Ishikawa (cell line): ENCODE data around the gene EGFLAM.
A peak's percentile ranks its signal among the peaks of the same experiment; 100 is the strongest.

Experiments
- CEBPB ChIP-seq: IDR thresholded peaks from 2 replicates; pipeline ENCODE4 v1.6.1; 2012
- CREB1 ChIP-seq: IDR thresholded peaks from 2 replicates; pipeline ENCODE4 v1.6.1; 2012; ENCODE audit warnings: low read depth
- EGR1 ChIP-seq: IDR thresholded peaks from 2 replicates; pipeline ENCODE4 v1.6.1; 2012
- EP300 ChIP-seq: IDR thresholded peaks from 2 replicates; pipeline ENCODE4 v1.6.1; 2012; ENCODE audit warnings: borderline replicate concordance
- FOXM1 ChIP-seq: IDR thresholded peaks from 2 replicates; pipeline ENCODE4 v1.6.1; 2012; ENCODE audit warnings: low read depth, borderline replicate concordance
- NFIC ChIP-seq: IDR thresholded peaks from 2 replicates; pipeline ENCODE4 v1.6.1; 2012
- RAD21 ChIP-seq: IDR thresholded peaks from 2 replicates; pipeline ENCODE4 v1.6.1; 2012; ENCODE audit warnings: low read depth
- TAF1 ChIP-seq: IDR thresholded peaks from 2 replicates; pipeline ENCODE4 v1.6.1; 2012; ENCODE audit warnings: low read depth, mild to moderate bottlenecking
- TCF12 ChIP-seq: IDR thresholded peaks from 2 replicates; pipeline ENCODE4 v1.6.1; 2012; ENCODE audit warnings: low read depth
- TEAD4 ChIP-seq: IDR thresholded peaks from 2 replicates; pipeline ENCODE4 v1.6.1; 2012
- USF1 ChIP-seq: IDR thresholded peaks from 2 replicates; pipeline ENCODE4 v1.6.1; 2012
- YY1 ChIP-seq: IDR thresholded peaks from 2 replicates; pipeline ENCODE4 v1.6.1; 2012; ENCODE audit warnings: low read depth
- ZBTB7A ChIP-seq: IDR thresholded peaks from 2 replicates; pipeline ENCODE4 v1.6.1; 2012; ENCODE audit warnings: low read depth
- TF ChIP-seq, protein P1 (sequence below): IDR thresholded peaks from 2 replicates; pipeline ENCODE4 v1.6.1; 2012; ENCODE audit warnings: low read depth, mild to moderate bottlenecking
- TF ChIP-seq, protein P2 (sequence below): IDR thresholded peaks from 2 replicates; pipeline ENCODE4 v1.6.1; 2012

EGFLAM gene

GRCh38 chr5:38259062-38259808 is 876 bp downstream of the EGFLAM start:
- TF ChIP-seq TCF12 = no peak
- no peak for TF ChIP-seq TAF1
- TF ChIP-seq YY1 = no peak
- TF ChIP-seq ZBTB7A = no peak
- no peak for TF ChIP-seq EGR1
- no peak for TF ChIP-seq FOXM1

GRCh38 chr5:38259809-38260160 is 1.4 kb downstream of the EGFLAM start:
- TF ChIP-seq EP300 (no peak), USF1 (no peak)

DNA sequence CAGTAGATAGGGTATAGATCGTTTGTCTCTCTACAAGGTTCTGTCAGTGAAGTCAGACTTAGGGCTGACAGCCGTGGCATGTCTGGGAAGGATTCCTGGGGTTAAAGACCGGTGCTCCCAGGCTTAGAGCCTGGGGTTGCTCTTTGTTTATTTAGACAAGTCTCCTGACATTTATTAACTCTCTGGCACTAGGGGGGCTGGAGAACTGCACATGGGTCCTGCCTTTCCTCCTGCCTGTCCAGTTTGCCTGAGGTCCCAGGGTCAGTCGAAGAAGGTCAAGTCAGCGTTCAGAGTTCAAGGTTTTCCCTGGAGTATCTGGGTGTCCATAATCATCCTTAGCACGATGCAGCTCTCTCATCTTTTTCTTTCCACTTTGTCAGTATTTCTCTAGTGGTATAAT is 5.6 kb downstream of the EGFLAM start:
- TF ChIP-seq USF1 = no peak
- no peak for TF ChIP-seq ZBTB7A
- no peak for TF ChIP-seq TAF1
- TF ChIP-seq TCF12 = no peak
- no peak for TF ChIP-seq CEBPB
- TF ChIP-seq, protein P1, sequence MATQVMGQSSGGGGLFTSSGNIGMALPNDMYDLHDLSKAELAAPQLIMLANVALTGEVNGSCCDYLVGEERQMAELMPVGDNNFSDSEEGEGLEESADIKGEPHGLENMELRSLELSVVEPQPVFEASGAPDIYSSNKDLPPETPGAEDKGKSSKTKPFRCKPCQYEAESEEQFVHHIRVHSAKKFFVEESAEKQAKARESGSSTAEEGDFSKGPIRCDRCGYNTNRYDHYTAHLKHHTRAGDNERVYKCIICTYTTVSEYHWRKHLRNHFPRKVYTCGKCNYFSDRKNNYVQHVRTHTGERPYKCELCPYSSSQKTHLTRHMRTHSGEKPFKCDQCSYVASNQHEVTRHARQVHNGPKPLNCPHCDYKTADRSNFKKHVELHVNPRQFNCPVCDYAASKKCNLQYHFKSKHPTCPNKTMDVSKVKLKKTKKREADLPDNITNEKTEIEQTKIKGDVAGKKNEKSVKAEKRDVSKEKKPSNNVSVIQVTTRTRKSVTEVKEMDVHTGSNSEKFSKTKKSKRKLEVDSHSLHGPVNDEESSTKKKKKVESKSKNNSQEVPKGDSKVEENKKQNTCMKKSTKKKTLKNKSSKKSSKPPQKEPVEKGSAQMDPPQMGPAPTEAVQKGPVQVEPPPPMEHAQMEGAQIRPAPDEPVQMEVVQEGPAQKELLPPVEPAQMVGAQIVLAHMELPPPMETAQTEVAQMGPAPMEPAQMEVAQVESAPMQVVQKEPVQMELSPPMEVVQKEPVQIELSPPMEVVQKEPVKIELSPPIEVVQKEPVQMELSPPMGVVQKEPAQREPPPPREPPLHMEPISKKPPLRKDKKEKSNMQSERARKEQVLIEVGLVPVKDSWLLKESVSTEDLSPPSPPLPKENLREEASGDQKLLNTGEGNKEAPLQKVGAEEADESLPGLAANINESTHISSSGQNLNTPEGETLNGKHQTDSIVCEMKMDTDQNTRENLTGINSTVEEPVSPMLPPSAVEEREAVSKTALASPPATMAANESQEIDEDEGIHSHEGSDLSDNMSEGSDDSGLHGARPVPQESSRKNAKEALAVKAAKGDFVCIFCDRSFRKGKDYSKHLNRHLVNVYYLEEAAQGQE = no peak
- no peak for TF ChIP-seq TEAD4
- no peak for TF ChIP-seq EGR1
- TF ChIP-seq, protein P2, sequence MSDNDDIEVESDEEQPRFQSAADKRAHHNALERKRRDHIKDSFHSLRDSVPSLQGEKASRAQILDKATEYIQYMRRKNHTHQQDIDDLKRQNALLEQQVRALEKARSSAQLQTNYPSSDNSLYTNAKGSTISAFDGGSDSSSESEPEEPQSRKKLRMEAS = no peak
- no peak for TF ChIP-seq NFIC
- TF ChIP-seq YY1 = no peak
- no peak for TF ChIP-seq CREB1

DNA sequence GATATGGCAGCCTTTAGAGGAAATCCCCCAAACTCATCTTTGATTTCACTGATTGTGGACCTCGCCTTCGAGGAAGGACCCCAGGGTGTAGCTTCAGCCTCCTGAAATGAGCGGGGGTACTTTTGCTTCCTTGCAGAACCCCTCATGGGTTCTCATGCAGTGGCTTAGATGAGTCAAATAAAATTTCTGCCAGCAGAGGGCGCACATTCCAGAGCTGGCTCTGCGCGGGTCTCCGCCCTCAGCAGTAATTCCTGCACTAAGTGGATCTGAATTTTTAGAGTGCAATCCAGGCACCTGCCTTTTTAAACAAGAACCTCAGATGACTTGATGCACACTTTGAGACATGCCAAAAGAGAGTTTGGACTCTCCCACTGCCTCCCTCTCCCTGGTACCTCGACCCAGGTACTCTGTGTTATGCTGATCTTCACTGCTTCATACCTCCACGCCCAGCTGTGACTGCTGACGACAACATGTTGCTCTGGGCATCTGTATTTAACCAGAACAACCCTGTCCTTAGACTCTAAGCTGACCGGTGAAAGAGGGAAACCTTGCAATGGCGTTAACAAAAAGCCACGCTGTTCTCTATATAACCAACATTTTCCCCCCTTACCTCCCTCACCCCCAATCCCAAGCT is 7.3 kb downstream of the EGFLAM start:
- TF ChIP-seq EGR1 (no peak), RAD21 (peak; percentile 40; the same call in 1 of the 2 replicates), CEBPB (no peak), TEAD4 (peak; percentile 86)

- TF ChIP-seq USF1 = no peak
- TF ChIP-seq EP300 = no peak
- TF ChIP-seq, protein P2 = no peak
- TF ChIP-seq FOXM1 = no peak
- no peak for TF ChIP-seq CREB1
- TF ChIP-seq TCF12 = no peak
- TF ChIP-seq TAF1 = no peak
- no peak for TF ChIP-seq TEAD4
- no peak for TF ChIP-seq CEBPB
- TF ChIP-seq ZBTB7A = no peak
- TF ChIP-seq YY1 = no peak
- no peak for TF ChIP-seq RAD21
- TF ChIP-seq EGR1 = no peak
- TF ChIP-seq NFIC = no peak
- TF ChIP-seq, protein P1 = no peak
These were observed 9.0 kb downstream of the EGFLAM start for GRCh38 chr5:38267372-38267771.

- TF ChIP-seq NFIC = no peak
- no peak for TF ChIP-seq EGR1
- TF ChIP-seq, protein P2 = no peak
- no peak for TF ChIP-seq TAF1
- TF ChIP-seq FOXM1 = no peak
- no peak for TF ChIP-seq YY1
- TF ChIP-seq CREB1 = no peak
These were observed 15.3 kb downstream of the EGFLAM start for GRCh38 chr5:38273626-38274025.
